GM12872 (cell line): ENCODE measurements around the gene SPARC.

Experiments used
- TF ChIP-seq, protein P1 (sequence below): IDR thresholded peaks from 3 replicates; pipeline ENCODE4 v1.5.1; 2011; ENCODE audit warnings: low read depth, mild to moderate bottlenecking, low read length, moderate library complexity; ENCODE audit not compliant: insufficient read depth

The SPARC gene

DNA sequence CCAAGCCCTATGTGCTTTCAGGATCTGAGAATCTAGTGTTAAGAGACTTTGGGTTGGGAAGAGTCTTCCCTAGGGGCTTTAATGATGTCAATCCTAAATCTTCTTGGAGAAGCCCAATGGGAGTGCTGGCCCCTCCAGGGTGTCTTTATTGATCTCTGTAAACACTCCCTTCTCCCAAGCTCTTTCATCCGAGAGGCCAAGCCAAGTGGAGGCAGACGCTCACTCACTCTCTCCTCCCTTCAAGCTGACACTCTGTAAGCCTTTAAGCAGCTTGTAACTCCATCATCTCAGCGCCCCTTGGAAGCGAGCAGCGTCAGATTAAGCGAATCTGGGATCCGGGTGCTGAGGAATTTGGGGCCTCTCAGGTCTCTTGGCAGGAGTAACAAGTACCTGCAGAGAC lies 37.7 kb downstream of the SPARC start:
- TF ChIP-seq, protein P1, sequence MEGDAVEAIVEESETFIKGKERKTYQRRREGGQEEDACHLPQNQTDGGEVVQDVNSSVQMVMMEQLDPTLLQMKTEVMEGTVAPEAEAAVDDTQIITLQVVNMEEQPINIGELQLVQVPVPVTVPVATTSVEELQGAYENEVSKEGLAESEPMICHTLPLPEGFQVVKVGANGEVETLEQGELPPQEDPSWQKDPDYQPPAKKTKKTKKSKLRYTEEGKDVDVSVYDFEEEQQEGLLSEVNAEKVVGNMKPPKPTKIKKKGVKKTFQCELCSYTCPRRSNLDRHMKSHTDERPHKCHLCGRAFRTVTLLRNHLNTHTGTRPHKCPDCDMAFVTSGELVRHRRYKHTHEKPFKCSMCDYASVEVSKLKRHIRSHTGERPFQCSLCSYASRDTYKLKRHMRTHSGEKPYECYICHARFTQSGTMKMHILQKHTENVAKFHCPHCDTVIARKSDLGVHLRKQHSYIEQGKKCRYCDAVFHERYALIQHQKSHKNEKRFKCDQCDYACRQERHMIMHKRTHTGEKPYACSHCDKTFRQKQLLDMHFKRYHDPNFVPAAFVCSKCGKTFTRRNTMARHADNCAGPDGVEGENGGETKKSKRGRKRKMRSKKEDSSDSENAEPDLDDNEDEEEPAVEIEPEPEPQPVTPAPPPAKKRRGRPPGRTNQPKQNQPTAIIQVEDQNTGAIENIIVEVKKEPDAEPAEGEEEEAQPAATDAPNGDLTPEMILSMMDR: no peak

DNA sequence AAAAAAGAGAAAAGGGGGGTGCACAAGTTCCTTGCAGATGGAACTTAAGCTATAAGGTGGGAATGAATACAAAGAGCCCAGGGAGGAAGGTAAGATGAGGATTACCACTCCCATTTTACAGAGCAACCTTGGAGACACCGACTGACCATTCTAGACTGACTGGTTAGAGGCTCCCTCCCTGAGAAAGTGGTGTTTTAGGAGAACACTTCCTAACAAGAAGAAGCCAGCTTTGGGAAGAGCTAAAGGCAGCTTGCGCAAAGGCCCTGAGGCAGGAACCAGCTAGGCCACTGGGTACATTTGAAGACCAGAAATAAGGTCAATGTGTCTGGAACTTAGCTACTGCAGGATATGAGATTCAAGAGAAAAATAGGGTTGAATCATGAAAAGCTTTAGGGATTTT lies 38.6 kb downstream of the SPARC start:
- TF ChIP-seq, protein P1: no peak

DNA sequence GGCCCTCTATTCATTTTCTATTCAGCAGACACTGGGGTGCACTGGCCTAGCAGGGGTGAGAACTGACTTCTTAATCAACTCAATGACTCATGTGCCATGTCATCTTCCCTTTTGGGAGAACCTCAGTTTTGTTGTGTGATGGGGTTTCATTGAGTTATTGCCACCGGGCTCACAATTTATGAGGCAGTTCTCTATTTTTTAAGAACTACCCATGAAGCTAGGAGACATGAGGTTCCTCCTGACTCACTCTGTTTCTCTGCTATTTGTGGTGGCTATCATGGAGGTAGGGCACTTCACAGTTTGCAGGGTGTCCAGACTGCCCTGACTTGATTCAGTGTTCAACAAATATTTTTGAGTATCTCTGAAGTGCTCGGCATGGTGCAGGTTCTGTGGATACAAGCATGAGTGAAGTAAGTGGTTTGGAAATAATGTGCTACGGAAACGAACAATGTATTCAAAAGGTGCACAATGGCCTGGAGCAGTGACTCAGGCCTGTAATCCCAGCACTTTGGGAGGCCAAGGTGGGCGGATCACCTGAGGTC lies 39.3 kb downstream of the SPARC start:
- TF ChIP-seq, protein P1: no peak

DNA sequence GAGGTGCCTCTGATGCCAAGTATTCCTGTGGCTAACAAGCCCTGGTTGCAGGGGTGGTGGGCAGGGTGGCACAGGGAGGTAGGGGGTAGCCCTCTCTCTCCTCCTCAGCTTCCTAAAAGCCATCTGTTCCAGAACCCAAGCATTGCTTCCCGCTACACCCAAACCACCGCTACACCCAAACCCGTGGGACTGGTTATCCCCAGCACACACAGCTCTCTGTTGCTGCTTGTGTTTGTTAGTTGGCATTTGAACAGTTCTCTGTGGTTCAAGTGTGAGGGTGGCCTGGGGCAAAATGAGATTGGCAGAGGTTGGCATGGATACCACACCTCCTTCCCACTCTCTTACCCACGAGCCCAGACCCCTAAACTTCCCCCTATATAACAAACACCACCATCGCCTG lies 40.4 kb downstream of the SPARC start:
- TF ChIP-seq, protein P1: no peak

DNA sequence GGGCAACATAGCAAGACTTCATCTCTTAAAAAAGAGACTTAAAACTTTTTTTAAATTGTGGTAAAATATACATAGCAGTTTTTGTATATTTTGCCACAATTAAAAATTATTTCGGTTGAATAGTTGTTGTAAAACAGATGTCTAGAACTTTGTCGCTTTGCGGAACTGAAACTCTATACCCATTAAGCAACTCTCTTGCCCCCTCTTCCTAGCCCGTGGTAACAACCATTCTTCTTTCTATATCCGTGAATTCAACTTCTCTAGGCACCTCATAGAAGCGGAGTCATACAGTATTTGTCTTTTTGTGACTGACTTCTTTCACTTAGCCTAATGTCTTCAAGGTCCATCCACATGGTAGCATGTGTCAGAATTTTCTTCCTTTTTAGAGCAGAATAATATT lies 43.3 kb downstream of the SPARC start:
- TF ChIP-seq, protein P1: no peak

DNA sequence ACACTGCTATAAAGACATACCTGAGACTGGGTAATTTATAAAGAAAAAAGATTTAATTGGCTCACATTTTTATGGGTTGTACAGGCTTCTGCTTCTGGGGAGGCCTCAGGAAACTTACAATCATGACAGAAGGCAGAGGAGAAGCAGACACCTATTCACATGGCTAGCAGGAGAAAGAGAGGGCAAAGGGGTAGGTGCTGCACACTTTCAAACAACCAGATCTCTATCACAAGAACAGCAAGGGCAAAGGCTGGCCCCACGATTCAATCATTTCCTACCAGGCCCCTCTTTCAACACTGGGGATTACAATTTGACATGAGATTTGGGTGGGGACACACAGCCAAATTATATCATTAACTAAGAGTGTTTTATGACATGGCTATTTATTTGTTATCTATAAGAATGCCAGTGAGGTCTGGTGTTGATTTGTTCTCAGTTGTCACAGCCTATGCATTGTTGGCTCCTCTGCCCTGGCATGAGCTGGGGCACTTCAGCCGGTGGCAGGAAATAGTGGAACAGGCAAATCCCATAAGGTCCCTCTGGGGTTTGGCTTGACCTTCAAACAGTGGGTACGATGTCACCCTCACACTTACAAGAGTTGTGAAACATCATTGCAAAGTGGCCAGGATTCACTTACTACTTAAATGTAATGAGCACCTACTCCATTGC lies 44.1 kb downstream of the SPARC start:
- TF ChIP-seq, protein P1: no peak

DNA sequence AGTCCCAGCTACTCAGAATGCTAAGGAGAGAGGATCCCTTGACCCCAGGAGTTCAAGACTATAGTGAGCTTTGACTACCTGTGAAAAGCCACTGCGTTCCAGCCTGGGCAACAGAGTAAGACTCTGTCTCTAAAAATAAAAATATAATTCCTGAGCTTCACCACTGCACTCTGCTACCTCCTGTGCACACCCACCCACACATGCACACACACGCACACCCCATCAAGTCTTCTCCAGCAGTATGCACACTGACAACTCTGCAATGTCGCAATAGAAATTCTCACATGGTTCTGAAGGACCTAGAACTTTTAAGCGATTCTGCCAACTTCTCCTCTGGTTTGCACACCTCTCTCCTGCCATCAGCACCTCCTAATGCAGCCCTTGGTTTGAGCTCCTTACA lies 48.1 kb downstream of the SPARC start:
- TF ChIP-seq, protein P1: no peak

DNA sequence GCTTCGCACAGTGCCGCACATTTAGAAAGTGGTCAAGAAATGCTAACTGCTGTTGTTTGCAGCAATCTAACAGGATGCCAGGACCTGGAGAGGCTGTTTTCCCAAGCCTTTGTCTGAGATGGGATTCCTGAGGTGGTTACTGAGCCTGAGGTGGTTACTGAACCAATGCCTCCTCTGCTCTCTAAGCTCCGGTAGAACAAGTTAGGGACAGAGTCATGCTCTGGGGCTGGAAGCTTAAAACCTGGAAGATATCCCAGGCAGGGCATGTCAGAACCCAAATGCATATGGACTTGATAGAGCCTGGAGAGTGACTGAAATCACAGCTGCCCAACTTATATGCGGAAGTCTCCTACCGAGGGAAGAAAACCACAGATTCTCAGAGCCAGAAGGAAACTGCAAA lies 49.0 kb downstream of the SPARC start:
- TF ChIP-seq, protein P1: no peak
